ENCODE measurements around the gene CHCHD2. TPM values are rescaled to one million over a fixed set of nuclear protein-coding genes. Genes with fewer than 3 reads are reported as not detected.
"Not testable (repeated sequence)": the region's sequence is repeated elsewhere in the genome, so short reads cannot be mapped to it uniquely, and the experiment has no call there.

The CHCHD2 gene
- total RNA-seq, 4 donors from 2014 or later, result 99.9 to 395 (median 254) TPM

- H3K4me3 ChIP-seq, result no peak overlapping the region
Observed at GRCh38 chr7:56079450-56080185, 26.7 kb downstream of the CHCHD2 start.

GRCh38 chr7:56078196-56078595 lies 28.1 kb downstream of the CHCHD2 start:
- H3K9me3 ChIP-seq, result no peaks in the 10 kb centered on the region
- no peak for TF ChIP-seq EP300 (IDR thresholded peaks at IDR 0.05; ENCODE audit: low read depth)
- TF ChIP-seq POLR2AphosphoS5 (IDR thresholded peaks at IDR 0.05), result no peak
- no peak for TF ChIP-seq POLR2A (IDR thresholded peaks at IDR 0.05)
- no peak for TF ChIP-seq CTCF (IDR thresholded peaks at IDR 0.05)
- H3K4me1 ChIP-seq, result peaks cover 2 to 23% (median 8%) of the 10 kb centered on the region in 4 donors
- no peak overlapping the region for H3K4me3 ChIP-seq
- no peaks in the 10 kb centered on the region for H3K27me3 ChIP-seq
- DNase-seq, result no peak
- intact Hi-C loops (cut with DNase I; ENCODE audit: low total_unique reads) (no loop called here), in situ Hi-C loops (cut with MboI; ENCODE audit: low pct_ligation_motif_present in 1 of 4, low pct_unique_long_range_greater_than_20kb in 1 of 4, low sequenced_read_pairs in 3 of 4) (loop anchor here in 3 of 4 donors (10.0 kb wide), 2 partner anchors 73 to 433 kb away; no protein-coding TSS in a partner anchor)
- H3K27ac ChIP-seq, result peak overlapping the region; percentile 75 to 79 (median 78)
- no peaks in the 10 kb centered on the region for H3K36me3 ChIP-seq
- 91% methylated on average over 16 of the region's 16 CpGs; no CpG with 5 or more reads in 1 of the 2 donors for WGBS, 2 donors (ENCODE audit: low coverage in 1 of 2)

More at GRCh38 chr7:56079450-56080185, 26.7 kb downstream of the CHCHD2 start:
- no peaks in the 10 kb centered on the region for H3K9me3 ChIP-seq
- in situ Hi-C loops (cut with MboI; ENCODE audit: low pct_ligation_motif_present in 1 of 4, low pct_unique_long_range_greater_than_20kb in 1 of 4, low sequenced_read_pairs in 3 of 4) (loop anchor here in 3 of 4 donors (10.0 kb wide), 2 partner anchors 75 to 435 kb away; no protein-coding TSS in a partner anchor), intact Hi-C loops (cut with DNase I; ENCODE audit: low total_unique reads) (no loop called here)
- H3K27ac ChIP-seq, result peak overlapping the region; percentile 75 to 79 (median 78)
- H3K36me3 ChIP-seq, result no peaks in the 10 kb centered on the region
- no peaks in the 10 kb centered on the region for H3K27me3 ChIP-seq
- peaks cover 6 to 21% (median 10%) of the 10 kb centered on the region in 4 donors for H3K4me1 ChIP-seq
- WGBS, 2 donors (ENCODE audit: low coverage in 1 of 2), result 50 to 52% methylated on average over 1 to 12 of the region's 12 CpGs
- DNase-seq, result peak; percentile 63
- TF ChIP-seq POLR2AphosphoS5 (IDR thresholded peaks at IDR 0.05) (peak in 2 of 3 donors; percentile 18 to 24), POLR2A (IDR thresholded peaks at IDR 0.05) (no peak), CTCF (IDR thresholded peaks at IDR 0.05) (peak; percentile 50 to 63 (median 56)), EP300 (IDR thresholded peaks at IDR 0.05; ENCODE audit: low read depth) (no peak)

GRCh38 chr7:56077681-56078080 lies 28.6 kb downstream of the CHCHD2 start:
- 82% methylated on average over 3 of the region's 3 CpGs; no CpG with 5 or more reads in 1 of the 2 donors for WGBS, 2 donors (ENCODE audit: low coverage in 1 of 2)
- TF ChIP-seq POLR2AphosphoS5 (IDR thresholded peaks at IDR 0.05) (no peak), CTCF (IDR thresholded peaks at IDR 0.05) (no peak), EP300 (IDR thresholded peaks at IDR 0.05; ENCODE audit: low read depth) (no peak), POLR2A (IDR thresholded peaks at IDR 0.05) (no peak)
- in situ Hi-C loops (cut with MboI; ENCODE audit: low pct_ligation_motif_present in 1 of 4, low pct_unique_long_range_greater_than_20kb in 1 of 4, low sequenced_read_pairs in 3 of 4), result loop anchor here in 3 of 4 donors (10.0 kb wide), 2 partner anchors 73 to 433 kb away; no protein-coding TSS in a partner anchor
- Histone ChIP-seq H3K27me3 (no peaks in the 10 kb centered on the region), H3K36me3 (no peaks in the 10 kb centered on the region), H3K27ac (peak overlapping the region in 1 of 4 donors; percentile 75), H3K4me3 (no peak overlapping the region), H3K9me3 (no peaks in the 10 kb centered on the region), H3K4me1 (peaks cover 0 to 22% (median 8%) of the 10 kb centered on the region in 4 donors)
- intact Hi-C loops (cut with DNase I; ENCODE audit: low total_unique reads), result no loop called here
- no peak for DNase-seq

GRCh38 chr7:56074371-56074791 lies 31.9 kb downstream of the CHCHD2 start:
- TF ChIP-seq POLR2A (IDR thresholded peaks at IDR 0.05) (no peak), EP300 (IDR thresholded peaks at IDR 0.05; ENCODE audit: low read depth) (no peak), POLR2AphosphoS5 (IDR thresholded peaks at IDR 0.05) (peak in 1 of 3 donors; percentile 37), CTCF (IDR thresholded peaks at IDR 0.05) (peak; percentile 86 to 92 (median 92))
- Histone ChIP-seq H3K9me3 (no peaks in the 10 kb centered on the region), H3K4me3 (no peak overlapping the region), H3K4me1 (peaks cover 0 to 16% (median 4%) of the 10 kb centered on the region in 4 donors), H3K27me3 (no peaks in the 10 kb centered on the region), H3K36me3 (peaks cover 0 to 10% (median 4%) of the 10 kb centered on the region in 4 donors), H3K27ac (peak overlapping the region in 2 of 4 donors; percentile 45 to 50)
- intact Hi-C loops (cut with DNase I; ENCODE audit: low total_unique reads) (no loop called here), in situ Hi-C loops (cut with MboI; ENCODE audit: low pct_ligation_motif_present in 1 of 4, low pct_unique_long_range_greater_than_20kb in 1 of 4, low sequenced_read_pairs in 3 of 4) (loop anchor here (5.0 to 10.0 kb wide), 4 partner anchors 67 to 430 kb away; no protein-coding TSS in a partner anchor)
- peak; percentile 89 for DNase-seq
- WGBS, 2 donors (ENCODE audit: low coverage in 1 of 2), result 21% methylated on average over 19 of the region's 19 CpGs; no CpG with 5 or more reads in 1 of the 2 donors

- Histone ChIP-seq H3K4me1 (peaks cover 4 to 16% (median 10%) of the 10 kb centered on the region in 4 donors), H3K36me3 (peaks cover 0 to 31% (median 11%) of the 10 kb centered on the region in 4 donors)
- H3K4me3 ChIP-seq; H3K9me3 ChIP-seq; in situ Hi-C loops (cut with MboI; ENCODE audit: low pct_ligation_motif_present in 1 of 4, low pct_unique_long_range_greater_than_20kb in 1 of 4, low sequenced_read_pairs in 3 of 4); DNase-seq; H3K27me3 ChIP-seq; H3K27ac ChIP-seq; intact Hi-C loops (cut with DNase I; ENCODE audit: low total_unique reads): not testable (repeated sequence)
- WGBS, 2 donors (ENCODE audit: low coverage in 1 of 2), result 96 to 100% methylated on average over 5 to 13 of the region's 13 CpGs
Observed at GRCh38 chr7:56066376-56066775, 39.9 kb downstream of the CHCHD2 start.

Data from transverse colon (tissue), 4 donors.